ENCODE measurements around the gene SAA4. TPM values are rescaled to one million over a fixed set of nuclear protein-coding genes. Genes with fewer than 3 reads are reported as not detected.

SAA4 gene
- not detected in 5 replicates for total RNA-seq (2022; extraction: Qiagen RNA extraction; ENCODE audit: low read depth)

DNA sequence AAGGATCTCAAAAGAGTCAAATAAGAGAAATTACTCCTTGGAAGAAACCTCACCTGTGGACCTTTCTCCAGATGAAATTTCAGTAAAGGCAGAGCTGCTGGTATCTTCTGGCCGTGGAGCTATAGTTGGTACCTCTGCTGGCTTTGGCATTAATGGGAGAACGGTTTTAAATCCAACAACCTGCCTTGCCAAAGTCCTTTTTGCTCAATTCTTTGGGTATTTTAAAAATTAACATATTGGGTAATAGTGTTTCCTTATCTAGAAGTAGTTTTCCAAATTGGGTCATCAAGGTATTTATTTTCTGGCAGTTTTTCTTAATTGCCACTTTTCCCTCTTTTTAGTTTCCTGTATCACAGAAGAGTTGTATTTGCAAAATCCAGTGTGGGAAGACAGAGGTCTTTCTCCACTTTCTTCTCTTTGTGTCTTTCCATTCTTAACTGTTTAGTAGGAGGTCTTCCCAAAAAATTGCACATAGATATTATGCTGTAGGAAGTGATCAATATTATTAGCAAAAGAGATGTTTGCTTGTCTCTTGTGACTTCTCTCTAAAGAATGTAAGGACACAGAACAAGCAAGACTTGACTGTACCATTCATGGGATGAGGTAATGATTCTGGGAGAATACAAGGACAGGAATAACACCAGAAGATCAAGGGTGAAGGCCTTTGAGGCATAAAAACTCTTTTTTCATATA is at the start of gene SAA4:
SAA4 (minus strand) TSS at position 139 of the 693 bp plus-strand sequence. CDS start 876 bp downstream, outside the sequence.

DNA sequence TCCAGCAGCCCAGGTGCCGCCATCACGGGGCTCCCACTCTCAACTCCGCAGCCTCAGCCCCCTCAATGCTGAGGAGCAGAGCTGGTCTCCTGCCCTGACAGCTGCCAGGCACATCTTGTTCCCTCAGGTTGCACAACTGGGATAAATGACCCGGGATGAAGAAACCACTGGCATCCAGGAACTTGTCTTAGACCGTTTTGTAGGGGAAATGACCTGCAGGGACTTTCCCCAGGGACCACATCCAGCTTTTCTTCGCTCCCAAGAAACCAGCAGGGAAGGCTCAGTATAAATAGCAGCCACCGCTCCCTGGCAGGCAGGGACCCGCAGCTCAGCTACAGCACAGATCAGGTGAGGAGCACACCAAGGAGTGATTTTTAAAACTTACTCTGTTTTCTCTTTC is 29.3 kb upstream of the SAA4 start, which contains the start of gene SAA1:
SAA1 (plus strand) TSS at position 316 of the 400 bp plus-strand sequence. CDS start 624 bp downstream, outside the sequence.

GRCh38 chr11:18248561-18248960 is 12.0 kb upstream of the SAA4 start, which contains the start of gene SAA2:
TSS of gene SAA2 (minus strand) at chr11:18248668. CDS start at chr11:18248011, 657 bp downstream.

Other genes with a start within 250 kb of the SAA4 start
- 14.6 to 19.4 TPM (median 15.9 TPM) in 5 replicates for gene SERGEF, start 223.8 kb downstream of the SAA4 start, total RNA-seq (2022; extraction: Qiagen RNA extraction; ENCODE audit: low read depth)
- gene TPH1, start 190.5 kb downstream of the SAA4 start, total RNA-seq (2022; extraction: Qiagen RNA extraction; ENCODE audit: low read depth): 0.01 to 0.14 TPM (median 0.02 TPM) in 3 of 5 replicates, not detected in the others
- 31.4 to 43.8 TPM (median 40.7 TPM) in 5 replicates for gene SAAL1, start 130.7 kb downstream of the SAA4 start, total RNA-seq (2022; extraction: Qiagen RNA extraction; ENCODE audit: low read depth)
- gene MRGPRX3, start 104.2 kb downstream of the SAA4 start, total RNA-seq (2022; extraction: Qiagen RNA extraction; ENCODE audit: low read depth): not detected in 5 replicates
- not detected in 5 replicates for gene MRGPRX4, start 64.0 kb downstream of the SAA4 start, total RNA-seq (2022; extraction: Qiagen RNA extraction; ENCODE audit: low read depth)
- gene SAA2, start 11.9 kb upstream of the SAA4 start, total RNA-seq (2022; extraction: Qiagen RNA extraction; ENCODE audit: low read depth): not detected in 5 replicates
- 0.25 to 1.1 TPM (median 0.49 TPM) in 4 of 5 replicates, not detected in the other for gene SAA1, start 29.5 kb upstream of the SAA4 start, total RNA-seq (2022; extraction: Qiagen RNA extraction; ENCODE audit: low read depth)
- gene HPS5, start 85.3 kb upstream of the SAA4 start, total RNA-seq (2022; extraction: Qiagen RNA extraction; ENCODE audit: low read depth): 9.4 to 16.0 TPM (median 13.4 TPM) in 5 replicates
- gene GTF2H1, start 85.8 kb upstream of the SAA4 start, total RNA-seq (2022; extraction: Qiagen RNA extraction; ENCODE audit: low read depth): 32.2 to 35.4 TPM (median 34.3 TPM) in 5 replicates
- 2,389 to 3,452 TPM (median 2,525 TPM) in 5 replicates for gene LDHA, start 157.8 kb upstream of the SAA4 start, total RNA-seq (2022; extraction: Qiagen RNA extraction; ENCODE audit: low read depth)
- gene LDHC, start 175.5 kb upstream of the SAA4 start, total RNA-seq (2022; extraction: Qiagen RNA extraction; ENCODE audit: low read depth): 0.27 TPM in 1 of 5 replicates, not detected in the others
- gene LDHAL6A, start 219.1 kb upstream of the SAA4 start, total RNA-seq (2022; extraction: Qiagen RNA extraction; ENCODE audit: low read depth): not detected in 5 replicates

All from A549 treated with RU486 at 1 μM for 4 hours (cell line).